ENCODE measurements around the gene WBP4. TPM values are rescaled to one million over a fixed set of nuclear protein-coding genes. Genes with fewer than 3 reads are reported as not detected.

The WBP4 gene
- total and polyA plus RNA-seq, 2 of the 13 experiments (the other 11 are each of a cell fraction or from before 2014, with no cell fraction given): 6.7 to 11.7 TPM

DNA sequence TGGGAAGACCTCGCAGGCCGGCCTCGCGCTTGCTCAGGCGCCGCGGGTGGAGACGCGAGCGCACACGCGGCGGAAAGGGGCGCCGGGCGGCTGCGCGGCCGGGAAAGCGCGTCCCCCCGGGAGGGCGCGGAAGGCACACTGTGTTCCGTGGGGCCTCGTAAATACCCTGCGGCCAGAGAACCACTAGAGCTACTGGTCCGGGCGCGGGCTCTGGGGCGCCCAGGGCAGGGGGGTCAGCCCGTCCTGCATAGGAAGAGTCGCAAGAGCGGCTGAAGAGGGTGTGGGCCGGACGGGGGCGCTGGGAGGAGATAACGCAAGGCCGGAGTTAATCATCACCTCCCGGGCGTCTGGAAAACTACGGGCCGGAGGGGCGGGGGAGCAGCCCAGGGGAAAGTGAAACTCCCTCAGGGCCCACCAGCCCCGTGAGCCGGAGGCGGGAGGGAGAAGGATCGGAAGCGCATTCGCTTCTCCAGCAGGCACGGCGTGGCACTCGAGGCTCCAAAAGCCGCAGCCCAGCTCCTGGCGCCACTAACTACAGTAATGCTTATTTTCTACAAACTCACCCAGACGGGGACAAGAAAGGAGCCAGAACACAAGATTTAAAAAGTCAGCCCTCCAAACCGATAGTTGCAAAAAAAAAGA is 1.1 kb upstream of the WBP4 start (continued):
- peak; percentile 17; the same call in 1 of the 2 replicates for TF ChIP-seq ZNF350 (CRISPR knock-in tag; IDR thresholded peaks at IDR 0.05; ENCODE audit: borderline replicate concordance, low read depth)
- TF ChIP-seq PPARG (CRISPR knock-in tag; conservative IDR thresholded peaks at IDR 0.05): no peak
- TF ChIP-seq CREM (IDR thresholded peaks at IDR 0.05): no peak
- no peak for TF ChIP-seq CREM (CRISPR knock-in tag; IDR thresholded peaks at IDR 0.05)
- TF ChIP-seq, protein P1, sequence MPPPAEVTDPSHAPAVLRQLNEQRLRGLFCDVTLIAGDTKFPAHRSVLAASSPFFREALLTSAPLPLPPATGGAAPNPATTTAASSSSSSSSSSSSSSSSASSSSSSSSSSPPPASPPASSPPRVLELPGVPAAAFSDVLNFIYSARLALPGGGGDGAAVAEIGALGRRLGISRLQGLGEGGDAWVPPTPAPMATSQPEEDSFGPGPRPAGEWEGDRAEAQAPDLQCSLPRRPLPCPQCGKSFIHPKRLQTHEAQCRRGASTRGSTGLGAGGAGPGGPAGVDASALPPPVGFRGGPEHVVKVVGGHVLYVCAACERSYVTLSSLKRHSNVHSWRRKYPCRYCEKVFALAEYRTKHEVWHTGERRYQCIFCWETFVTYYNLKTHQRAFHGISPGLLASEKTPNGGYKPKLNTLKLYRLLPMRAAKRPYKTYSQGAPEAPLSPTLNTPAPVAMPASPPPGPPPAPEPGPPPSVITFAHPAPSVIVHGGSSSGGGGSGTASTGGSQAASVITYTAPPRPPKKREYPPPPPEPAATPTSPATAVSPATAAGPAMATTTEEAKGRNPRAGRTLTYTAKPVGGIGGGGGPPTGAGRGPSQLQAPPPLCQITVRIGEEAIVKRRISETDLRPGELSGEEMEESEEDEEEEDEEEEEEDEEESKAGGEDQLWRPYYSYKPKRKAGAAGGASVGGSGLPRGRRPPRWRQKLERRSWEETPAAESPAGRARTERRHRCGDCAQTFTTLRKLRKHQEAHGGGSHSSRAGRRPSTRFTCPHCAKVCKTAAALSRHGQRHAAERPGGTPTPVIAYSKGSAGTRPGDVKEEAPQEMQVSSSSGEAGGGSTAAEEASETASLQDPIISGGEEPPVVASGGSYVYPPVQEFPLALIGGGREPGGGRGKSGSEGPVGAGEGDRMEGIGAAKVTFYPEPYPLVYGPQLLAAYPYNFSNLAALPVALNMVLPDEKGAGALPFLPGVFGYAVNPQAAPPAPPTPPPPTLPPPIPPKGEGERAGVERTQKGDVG (CRISPR knock-in tag; IDR thresholded peaks at IDR 0.05; ENCODE audit: borderline replicate concordance): peak; percentile 38; the same call in 1 of the 2 replicates
- no peak for TF ChIP-seq ONECUT2 (CRISPR knock-in tag; IDR thresholded peaks at IDR 0.05)
- peak; percentile 85; the same call in 1 of the 2 replicates for TF ChIP-seq ZNF761 (CRISPR knock-in tag; conservative IDR thresholded peaks at IDR 0.05)
- TF ChIP-seq NFIC (IDR thresholded peaks at IDR 0.05; ENCODE audit: low read length): peak; percentile 61; the same call in 1 of the 2 replicates
- no peak for TF ChIP-seq EZH2 (conservative IDR thresholded peaks at IDR 0.05; ENCODE audit: low read depth, low read length)
- peak; percentile 54 for TF ChIP-seq YY1 (IDR thresholded peaks at IDR 0.05; ENCODE audit: insufficient read depth, insufficient replicate concordance, low read depth, low read length)
- TF ChIP-seq ZNF550 (CRISPR knock-in tag; IDR thresholded peaks at IDR 0.05; ENCODE audit: borderline replicate concordance): no peak
- no peak for TF ChIP-seq ZNF569 (CRISPR knock-in tag; IDR thresholded peaks at IDR 0.05; ENCODE audit: borderline replicate concordance)
- peak; percentile 86; the same call in 1 of the 2 replicates for TF ChIP-seq ZNF556 (CRISPR knock-in tag; IDR thresholded peaks at IDR 0.05; ENCODE audit: borderline replicate concordance)
- peak; percentile 55; the same call in 1 of the 2 replicates for TF ChIP-seq MTA1 (CRISPR knock-in tag; IDR thresholded peaks at IDR 0.05; ENCODE audit: borderline replicate concordance)
- no peak for TF ChIP-seq MZF1 (CRISPR knock-in tag; IDR thresholded peaks at IDR 0.05; ENCODE audit: borderline replicate concordance)
- TF ChIP-seq, protein P2, sequence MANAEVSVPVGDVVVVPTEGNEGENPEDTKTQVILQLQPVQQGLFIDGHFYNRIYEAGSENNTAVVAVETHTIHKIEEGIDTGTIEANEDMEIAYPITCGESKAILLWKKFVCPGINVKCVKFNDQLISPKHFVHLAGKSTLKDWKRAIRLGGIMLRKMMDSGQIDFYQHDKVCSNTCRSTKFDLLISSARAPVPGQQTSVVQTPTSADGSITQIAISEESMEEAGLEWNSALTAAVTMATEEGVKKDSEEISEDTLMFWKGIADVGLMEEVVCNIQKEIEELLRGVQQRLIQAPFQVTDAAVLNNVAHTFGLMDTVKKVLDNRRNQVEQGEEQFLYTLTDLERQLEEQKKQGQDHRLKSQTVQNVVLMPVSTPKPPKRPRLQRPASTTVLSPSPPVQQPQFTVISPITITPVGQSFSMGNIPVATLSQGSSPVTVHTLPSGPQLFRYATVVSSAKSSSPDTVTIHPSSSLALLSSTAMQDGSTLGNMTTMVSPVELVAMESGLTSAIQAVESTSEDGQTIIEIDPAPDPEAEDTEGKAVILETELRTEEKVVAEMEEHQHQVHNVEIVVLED (CRISPR knock-in tag; IDR thresholded peaks at IDR 0.05; ENCODE audit: borderline replicate concordance): peak; percentile 63; the same call in 1 of the 2 replicates
- no peak for TF ChIP-seq FIP1L1 (IDR thresholded peaks at IDR 0.05; ENCODE audit: borderline replicate concordance, insufficient read depth, low read depth, low read length)
- no peak for TF ChIP-seq ATM (IDR thresholded peaks at IDR 0.05; ENCODE audit: borderline replicate concordance)
- TF ChIP-seq ZNF496 (CRISPR knock-in tag; IDR thresholded peaks at IDR 0.05; ENCODE audit: insufficient replicate concordance): no peak
- no peak for TF ChIP-seq SRSF4 (IDR thresholded peaks at IDR 0.05; ENCODE audit: low read depth, low read length, poor library complexity, severe bottlenecking)
- TF ChIP-seq, protein P3, sequence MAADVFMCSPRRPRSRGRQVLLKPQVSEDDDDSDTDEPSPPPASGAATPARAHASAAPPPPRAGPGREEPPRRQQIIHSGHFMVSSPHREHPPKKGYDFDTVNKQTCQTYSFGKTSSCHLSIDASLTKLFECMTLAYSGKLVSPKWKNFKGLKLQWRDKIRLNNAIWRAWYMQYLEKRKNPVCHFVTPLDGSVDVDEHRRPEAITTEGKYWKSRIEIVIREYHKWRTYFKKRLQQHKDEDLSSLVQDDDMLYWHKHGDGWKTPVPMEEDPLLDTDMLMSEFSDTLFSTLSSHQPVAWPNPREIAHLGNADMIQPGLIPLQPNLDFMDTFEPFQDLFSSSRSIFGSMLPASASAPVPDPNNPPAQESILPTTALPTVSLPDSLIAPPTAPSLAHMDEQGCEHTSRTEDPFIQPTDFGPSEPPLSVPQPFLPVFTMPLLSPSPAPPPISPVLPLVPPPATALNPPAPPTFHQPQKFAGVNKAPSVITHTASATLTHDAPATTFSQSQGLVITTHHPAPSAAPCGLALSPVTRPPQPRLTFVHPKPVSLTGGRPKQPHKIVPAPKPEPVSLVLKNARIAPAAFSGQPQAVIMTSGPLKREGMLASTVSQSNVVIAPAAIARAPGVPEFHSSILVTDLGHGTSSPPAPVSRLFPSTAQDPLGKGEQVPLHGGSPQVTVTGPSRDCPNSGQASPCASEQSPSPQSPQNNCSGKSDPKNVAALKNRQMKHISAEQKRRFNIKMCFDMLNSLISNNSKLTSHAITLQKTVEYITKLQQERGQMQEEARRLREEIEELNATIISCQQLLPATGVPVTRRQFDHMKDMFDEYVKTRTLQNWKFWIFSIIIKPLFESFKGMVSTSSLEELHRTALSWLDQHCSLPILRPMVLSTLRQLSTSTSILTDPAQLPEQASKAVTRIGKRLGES (CRISPR knock-in tag; IDR thresholded peaks at IDR 0.05; ENCODE audit: borderline replicate concordance): no peak

Data from HepG2 (cell line).